Measurements from ENCODE around the gene SBNO2. TPM values are rescaled to one million over a fixed set of nuclear protein-coding genes. Genes with fewer than 3 reads are reported as not detected.

Gene SBNO2
- polyA plus RNA-seq, 1 of the 3 experiments (the other 2 are of a cell fraction), result 18.3 TPM

GRCh38 chr19:1199531-1199930 is 25.5 kb upstream of the SBNO2 start:
- Histone ChIP-seq H3K9ac (no peak overlapping the region), H3K4me2 (no peak overlapping the region), H3K36me3 (replicated peaks in 1 of 2; ENCODE audit: control insufficient read depth in 1 of 2, insufficient read depth in 2 of 2, low read length in 1 of 2) (no peaks in the 10 kb centered on the region), H3K4me1 (ENCODE audit: control insufficient read depth in 1 of 2, insufficient read depth in 2 of 2, low read depth in 1 of 2, low read length in 1 of 2) (peaks cover 7 to 8% of the 10 kb centered on the region in 2 experiments; a peak in 1 of 4 replicates), H3K27ac (ENCODE audit: low read depth in 2 of 2, low read length in 1 of 2) (no peak overlapping the region), H4K20me1 (ENCODE audit: insufficient read depth) (no peaks in the 10 kb centered on the region), H3F3A (replicated peaks; ENCODE audit: insufficient read depth) (peaks cover 13% of the 10 kb centered on the region), H3K4me3 (ENCODE audit: low read depth in 2 of 2, low read length in 1 of 2) (no peak overlapping the region), H3K27me3 (ENCODE audit: insufficient read depth) (no peaks in the 10 kb centered on the region), H2AFZ (ENCODE audit: low read depth) (no peak overlapping the region), H3K9me2 (no peaks in the 10 kb centered on the region), H3K9me3 (no peaks in the 10 kb centered on the region), H3K79me2 (ENCODE audit: insufficient read depth) (no peaks in the 10 kb centered on the region)
- no peak for DNase-seq
- CTCF ChIA-PET, result interaction anchor here (1.5 to 4.3 kb wide), 4 partner anchors 41 to 94 kb away, joined by 4 to 40 read pairs (median 7); no protein-coding TSS in a partner anchor
- WGBS (ENCODE audit: low lambda C conversion rate), result 93% methylated on average over 6 of the region's 10 CpGs
- POLR2A ChIA-PET, result no interaction called here
- no peak for TF ChIP-seq USF1 (IDR thresholded peaks at IDR 0.05; ENCODE audit: borderline replicate concordance, low read depth)
- no peak for TF ChIP-seq EZH2phosphoT487 (IDR thresholded peaks at IDR 0.05; ENCODE audit: borderline replicate concordance, low read depth)
- TF ChIP-seq REST (IDR thresholded peaks at IDR 0.05; ENCODE audit: low read depth, low read length), result no peak
- TF ChIP-seq YY1 (IDR thresholded peaks at IDR 0.05; ENCODE audit: low read depth), result no peak

- Histone ChIP-seq H2AFZ (ENCODE audit: low read depth) (0 out of 2 replicates have a peak overlapping the region, but pooled peaks have one; percentile 63), H3K9me2 (no peaks in the 10 kb centered on the region), H3K9ac (no peak overlapping the region), H3F3A (replicated peaks; ENCODE audit: insufficient read depth) (peaks cover 3% of the 10 kb centered on the region), H4K20me1 (ENCODE audit: insufficient read depth) (no peaks in the 10 kb centered on the region), H3K79me2 (ENCODE audit: insufficient read depth) (no peaks in the 10 kb centered on the region), H3K4me3 (ENCODE audit: low read depth in 2 of 2, low read length in 1 of 2) (no peak overlapping the region), H3K27ac (ENCODE audit: low read depth in 2 of 2, low read length in 1 of 2) (no peak overlapping the region), H3K27me3 (ENCODE audit: insufficient read depth) (no peaks in the 10 kb centered on the region), H3K36me3 (replicated peaks in 1 of 2; ENCODE audit: control insufficient read depth in 1 of 2, insufficient read depth in 2 of 2, low read length in 1 of 2) (no peaks in the 10 kb centered on the region), H3K9me3 (no peaks in the 10 kb centered on the region), H3K4me1 (ENCODE audit: control insufficient read depth in 1 of 2, insufficient read depth in 2 of 2, low read depth in 1 of 2, low read length in 1 of 2) (no peaks in the 10 kb centered on the region), H3K4me2 (no peak overlapping the region)
- no peak for DNase-seq
- no peak for TF ChIP-seq PBX3 (IDR thresholded peaks at IDR 0.05)
- TF ChIP-seq TCF12 (IDR thresholded peaks at IDR 0.05), result no peak
- TF ChIP-seq SIN3A (IDR thresholded peaks at IDR 0.05; ENCODE audit: borderline replicate concordance, low read depth, low read length), result no peak
- TF ChIP-seq USF1 (IDR thresholded peaks at IDR 0.05; ENCODE audit: borderline replicate concordance, low read depth), result no peak
- no peak for TF ChIP-seq EP300 (IDR thresholded peaks at IDR 0.05; ENCODE audit: borderline replicate concordance in 1 of 2, low read depth in 1 of 2, low read length in 1 of 2)
- TF ChIP-seq MXI1 (IDR thresholded peaks at IDR 0.05; ENCODE audit: low read depth, low read length), result no peak
- no peak for TF ChIP-seq FOSL2 (IDR thresholded peaks at IDR 0.05; ENCODE audit: borderline replicate concordance, low read depth)
- TF ChIP-seq IRF3 (IDR thresholded peaks at IDR 0.05; ENCODE audit: low read depth, low read length), result no peak
- no peak for TF ChIP-seq TEAD4 (IDR thresholded peaks at IDR 0.05; ENCODE audit: borderline replicate concordance, insufficient read depth)
- TF ChIP-seq NRF1 (IDR thresholded peaks at IDR 0.05; ENCODE audit: low read depth, low read length), result no peak
- no peak for TF ChIP-seq NFIC (IDR thresholded peaks at IDR 0.05; ENCODE audit: borderline replicate concordance)
- TF ChIP-seq ZBTB33 (IDR thresholded peaks at IDR 0.05; ENCODE audit: borderline replicate concordance, low read depth), result no peak
- no peak for TF ChIP-seq RAD21 (IDR thresholded peaks at IDR 0.05; ENCODE audit: low read length)
- no peak for TF ChIP-seq TAF1 (IDR thresholded peaks at IDR 0.05; ENCODE audit: borderline replicate concordance, low read depth, low read length)
- TF ChIP-seq EZH2phosphoT487 (IDR thresholded peaks at IDR 0.05; ENCODE audit: borderline replicate concordance, low read depth), result no peak
- WGBS (ENCODE audit: low lambda C conversion rate), result 87% methylated on average over 8 of the region's 9 CpGs
- CTCF ChIA-PET, result no interaction called here
- POLR2A ChIA-PET, result no interaction called here
Observed at GRCh38 chr19:1189419-1189818, 15.4 kb upstream of the SBNO2 start.

Data from SK-N-SH (cell line).